IPS-NIHi7 (cell line): ENCODE data around the gene ZNF546.
"Not testable (repeated sequence)": the region's sequence is repeated elsewhere in the genome, so short reads cannot be mapped to it uniquely, and the experiment has no call there.

ENCODE experiments used
- DNase-seq: peaks from one replicate; pipeline ENCODE4 v3.0.0; 2012; ENCODE audit warnings: mixed read lengths; ENCODE audit errors: extremely low spot score

The ZNF546 gene

DNA sequence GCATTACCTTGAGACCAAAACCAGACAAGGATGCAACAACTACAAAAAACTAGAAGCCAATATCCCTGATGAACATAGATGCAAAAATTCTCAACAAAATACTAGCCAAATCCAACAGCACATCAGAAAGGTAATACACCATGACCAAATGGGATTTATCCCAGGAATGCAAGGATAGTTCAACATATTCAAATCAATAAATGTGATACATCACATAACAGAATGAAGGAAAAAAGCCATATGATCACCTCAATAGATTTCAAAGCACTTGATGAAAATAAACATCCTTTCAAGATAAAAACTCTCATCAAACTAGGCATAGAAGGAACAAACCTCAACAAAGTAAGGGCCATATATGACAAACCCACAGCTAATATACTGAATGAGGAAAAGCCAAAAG, 10.2 kb upstream of the ZNF546 start:
- DNase-seq, result no peak

DNA sequence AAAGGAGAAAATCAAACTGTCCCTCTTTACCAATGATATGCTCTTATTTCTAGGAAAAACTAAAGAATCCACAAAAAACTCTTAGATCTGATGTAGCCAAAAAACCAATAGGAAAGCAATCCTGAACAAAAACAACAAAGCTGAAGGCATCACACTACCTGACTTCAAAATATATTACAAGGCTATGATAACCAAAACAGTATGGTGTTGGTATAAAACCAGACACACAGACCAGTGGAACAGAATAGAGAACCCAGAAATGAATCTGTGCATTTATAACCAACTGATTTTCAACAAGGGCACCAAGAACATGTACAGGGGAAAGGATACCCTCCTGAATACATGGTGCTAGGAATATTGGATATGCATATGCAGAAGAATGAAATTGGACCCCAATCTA, 9.7 kb upstream of the ZNF546 start:
- DNase-seq, result no peak

DNA sequence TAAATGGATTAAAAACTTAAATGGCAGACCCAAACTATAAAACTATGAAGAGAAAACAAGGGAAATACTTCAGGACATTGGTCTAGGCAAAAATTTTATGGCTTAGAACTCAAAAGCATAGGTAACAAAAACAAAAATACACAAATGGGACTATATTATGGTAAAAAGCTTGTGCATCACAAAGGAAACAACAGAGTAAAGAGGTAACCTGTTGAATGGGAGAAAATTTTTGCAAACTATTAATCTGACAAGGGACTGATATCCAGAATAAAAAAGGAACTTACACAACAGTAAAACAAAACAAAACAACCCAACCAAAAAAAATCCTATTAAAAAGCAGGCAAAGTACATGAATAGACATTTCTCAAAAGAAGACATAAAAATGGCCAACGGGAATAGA, 9.3 kb upstream of the ZNF546 start:
- no peak for DNase-seq

DNA sequence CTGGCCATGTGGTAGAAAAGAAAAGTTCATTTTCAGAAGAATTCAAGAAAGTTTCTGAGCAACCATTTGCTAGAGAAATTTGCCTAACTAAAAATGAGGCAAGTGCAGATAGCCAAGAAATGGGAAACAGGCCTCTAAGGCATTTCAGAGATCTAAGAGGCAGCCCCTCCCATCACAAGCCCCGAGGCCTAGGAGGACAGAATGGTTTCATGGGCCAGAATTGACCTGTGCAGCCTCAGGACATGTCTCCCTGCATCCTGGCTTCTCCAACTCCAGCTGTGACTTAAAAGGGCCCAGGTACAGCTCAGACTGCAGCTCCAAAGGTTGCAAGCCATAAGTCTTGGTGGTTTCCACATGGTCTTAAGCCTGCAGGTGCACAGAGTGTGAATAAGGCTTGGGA, 3.3 kb upstream of the ZNF546 start:
- no peak for DNase-seq

DNA sequence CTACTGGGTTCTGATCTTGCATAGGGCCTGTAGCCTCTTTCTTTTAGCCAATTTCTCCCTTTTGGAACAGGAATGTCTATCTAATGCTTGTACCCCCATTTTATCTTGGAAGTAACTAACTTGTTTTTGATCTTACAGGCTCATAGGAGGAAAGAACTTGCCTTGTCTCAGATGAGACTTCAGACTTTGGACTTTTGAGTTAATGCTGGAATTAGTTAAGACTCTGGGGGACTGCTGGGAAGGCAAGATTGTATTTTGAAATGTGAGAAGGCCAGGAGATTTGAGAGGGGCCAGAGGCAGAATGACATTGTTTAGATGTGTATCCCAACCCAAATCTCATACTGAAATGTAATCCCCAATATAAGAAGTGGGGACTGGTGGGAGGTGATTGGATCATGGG, 2.5 kb upstream of the ZNF546 start:
- DNase-seq, result no peak

- DNase-seq, result no peak
These were observed 1.1 kb upstream of the ZNF546 start for GRCh38 chr19:39995794-39996193.

- peak; percentile 35 for DNase-seq
These were observed 546 bp upstream of the ZNF546 start for GRCh38 chr19:39996218-39996810.

GRCh38 chr19:39997638-39998216, 867 bp downstream of the ZNF546 start:
- DNase-seq, result no peak

DNA sequence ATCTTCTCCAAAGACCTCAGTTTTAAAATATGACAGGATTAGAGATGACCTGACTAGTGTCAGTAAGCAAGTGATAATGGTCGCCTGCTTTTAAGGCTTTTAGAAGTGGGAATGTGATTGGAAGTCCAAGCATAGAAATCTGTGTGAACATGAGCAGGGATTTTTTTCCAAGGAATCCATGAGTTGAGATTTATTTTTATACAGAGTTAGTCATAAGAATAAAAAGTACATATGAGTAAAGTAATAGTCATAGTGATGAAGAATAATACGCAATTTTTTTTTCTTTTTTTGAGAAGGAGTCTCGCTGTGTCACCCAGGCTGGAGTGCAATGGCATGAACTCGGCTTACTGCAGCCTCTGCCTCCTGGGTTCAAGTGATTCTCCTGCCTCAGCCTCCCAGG, 1.6 kb downstream of the ZNF546 start:
- DNase-seq, result no peak

GRCh38 chr19:40005691-40006272, 8.9 kb downstream of the ZNF546 start:
- no peak for DNase-seq

GRCh38 chr19:40006273-40006691, 9.4 kb downstream of the ZNF546 start:
- DNase-seq, result no peak

DNA sequence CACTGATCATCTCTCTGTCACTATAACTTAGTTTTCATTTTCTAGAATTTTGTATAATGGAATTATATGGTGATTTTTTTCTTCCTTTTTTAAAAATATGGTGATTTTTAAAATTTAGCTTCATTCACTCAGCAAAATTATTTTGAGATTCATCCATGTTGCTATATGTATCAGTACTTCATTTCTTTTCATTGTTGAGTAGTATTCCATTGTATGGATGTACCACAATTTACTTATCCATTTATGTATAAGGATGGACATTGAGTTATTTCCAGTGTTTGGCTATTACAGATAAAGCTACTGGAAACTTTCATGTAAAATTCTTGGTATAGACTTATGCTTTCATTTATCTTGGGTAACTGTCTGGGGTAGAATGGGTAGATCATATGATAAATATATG, 12.8 kb downstream of the ZNF546 start:
- DNase-seq, result no peak

DNA sequence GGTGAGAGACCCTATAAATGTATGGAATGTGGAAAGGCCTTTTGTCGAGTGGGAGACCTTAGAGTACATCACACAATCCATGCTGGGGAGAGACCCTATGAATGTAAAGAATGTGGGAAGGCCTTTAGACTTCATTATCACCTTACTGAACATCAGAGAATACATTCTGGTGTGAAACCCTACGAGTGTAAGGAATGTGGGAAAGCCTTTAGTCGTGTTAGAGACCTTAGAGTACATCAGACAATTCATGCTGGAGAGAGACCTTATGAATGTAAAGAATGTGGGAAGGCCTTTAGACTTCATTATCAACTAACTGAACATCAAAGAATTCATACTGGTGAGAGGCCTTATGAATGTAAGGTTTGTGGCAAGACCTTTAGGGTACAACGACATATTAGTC, 17.1 kb downstream of the ZNF546 start:
- DNase-seq, result no peak

GRCh38 chr19:40023969-40024368, 27.1 kb downstream of the ZNF546 start:
- DNase-seq, result no peak

GRCh38 chr19:40025938-40026596, 29.2 kb downstream of the ZNF546 start:
- DNase-seq, result no peak

- DNase-seq, result no peak
These were observed 29.7 kb downstream of the ZNF546 start for GRCh38 chr19:40026597-40026970.

- DNase-seq, result no peak
These were observed 37.2 kb downstream of the ZNF546 start for GRCh38 chr19:40033989-40034560.

DNA sequence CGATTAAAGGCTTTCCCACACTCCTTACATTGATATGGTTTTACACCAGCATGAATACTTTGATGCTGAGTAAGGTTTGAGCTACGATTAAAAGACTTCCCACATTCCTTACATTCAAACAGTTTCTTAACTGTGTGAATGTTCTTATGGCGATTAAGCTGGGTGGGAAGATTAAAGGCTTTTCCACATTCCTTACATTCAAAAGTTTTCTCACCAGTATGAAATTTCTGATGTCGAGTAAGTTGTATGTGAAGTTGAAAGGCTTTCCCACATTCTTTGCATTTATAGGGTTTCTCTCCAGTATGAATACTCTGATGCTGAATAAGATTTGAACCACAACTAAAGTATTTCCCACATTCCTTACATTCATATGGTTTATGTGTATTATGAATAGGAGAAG, 39.1 kb downstream of the ZNF546 start:
- no peak for DNase-seq

DNA sequence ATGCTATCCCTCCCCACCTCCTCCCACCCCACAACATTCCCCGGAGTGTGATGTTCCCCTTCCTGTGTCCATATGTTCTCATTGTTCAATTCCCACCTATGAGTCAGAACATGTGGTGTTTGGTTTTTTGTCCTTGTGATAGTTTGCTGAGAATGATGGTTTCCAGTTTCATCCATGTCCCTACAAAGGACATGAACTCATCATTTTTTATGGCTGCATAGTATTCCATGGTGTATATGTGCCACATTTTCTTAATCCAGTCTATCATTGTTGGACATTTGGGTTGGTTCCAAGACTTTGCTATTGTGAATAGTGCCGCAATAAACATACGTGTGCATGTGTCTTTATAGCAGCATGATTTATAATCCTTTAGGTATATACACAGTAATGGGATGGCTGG, 41.2 kb downstream of the ZNF546 start:
- not testable (repeated sequence) for DNase-seq

DNA sequence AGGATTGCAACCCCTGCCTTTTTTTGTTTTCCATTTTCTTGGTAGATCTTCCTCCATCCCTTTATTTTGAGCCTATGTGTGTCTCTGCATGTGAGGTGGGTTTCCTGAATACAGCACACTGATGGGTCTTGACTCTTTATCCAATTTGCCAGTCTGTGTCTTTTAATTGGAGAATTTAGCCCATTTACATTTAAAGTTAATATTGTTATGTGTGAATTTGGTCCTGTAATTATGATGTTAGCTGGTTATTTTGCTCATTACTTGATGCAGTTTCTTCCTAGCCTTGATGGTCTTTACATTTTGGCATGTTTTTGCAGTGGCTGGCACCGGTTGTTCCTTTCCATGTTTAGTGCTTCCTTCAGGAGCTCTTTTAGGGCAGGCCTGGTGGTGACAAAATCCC, 44.9 kb downstream of the ZNF546 start:
- DNase-seq, result not testable (repeated sequence)

DNA sequence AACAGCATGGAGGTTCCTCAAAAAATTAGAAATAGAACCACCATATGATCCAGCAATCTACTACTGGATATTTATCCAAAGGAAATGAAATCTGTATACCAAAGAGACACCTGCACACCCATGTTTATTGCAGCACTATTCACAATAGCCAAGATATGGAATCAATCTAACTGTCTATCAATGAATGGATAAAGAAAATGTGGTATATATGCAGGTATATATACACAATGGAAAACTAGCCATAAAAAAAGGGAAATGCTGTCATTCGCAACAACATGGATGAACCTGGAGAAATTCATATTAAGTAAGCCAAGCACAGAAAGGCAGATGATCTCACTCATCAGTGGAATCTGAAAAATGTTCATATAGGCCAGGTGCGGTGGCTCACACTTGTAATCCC, 56.6 kb downstream of the ZNF546 start:
- DNase-seq, result no peak

- no peak for DNase-seq
These were observed 57.8 kb downstream of the ZNF546 start for GRCh38 chr19:40054632-40055031.

GRCh38 chr19:40055049-40055448, 58.2 kb downstream of the ZNF546 start:
- DNase-seq, result no peak
